ENCODE measurements around the gene XRCC4.

XRCC4 gene

DNA sequence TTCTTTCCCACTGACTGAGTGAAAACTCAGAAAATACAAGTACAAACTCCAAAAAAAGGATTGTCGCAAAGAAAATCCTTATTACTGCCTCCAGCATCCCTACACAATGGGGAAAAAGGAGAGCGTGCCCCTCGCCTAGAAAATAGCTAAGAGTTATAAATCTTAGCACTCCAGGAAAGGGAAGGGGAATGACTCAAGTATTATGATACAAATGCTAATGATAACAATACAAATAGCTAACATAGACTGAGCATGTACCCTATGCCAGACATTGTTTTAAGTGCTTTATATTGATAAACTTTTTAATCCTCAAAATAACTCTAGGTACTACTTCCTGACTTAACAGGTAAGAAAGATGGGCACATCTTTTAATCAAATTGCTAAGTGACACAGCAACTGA, 323.4 kb downstream of the XRCC4 start:
- TF ChIP-seq, protein P1, sequence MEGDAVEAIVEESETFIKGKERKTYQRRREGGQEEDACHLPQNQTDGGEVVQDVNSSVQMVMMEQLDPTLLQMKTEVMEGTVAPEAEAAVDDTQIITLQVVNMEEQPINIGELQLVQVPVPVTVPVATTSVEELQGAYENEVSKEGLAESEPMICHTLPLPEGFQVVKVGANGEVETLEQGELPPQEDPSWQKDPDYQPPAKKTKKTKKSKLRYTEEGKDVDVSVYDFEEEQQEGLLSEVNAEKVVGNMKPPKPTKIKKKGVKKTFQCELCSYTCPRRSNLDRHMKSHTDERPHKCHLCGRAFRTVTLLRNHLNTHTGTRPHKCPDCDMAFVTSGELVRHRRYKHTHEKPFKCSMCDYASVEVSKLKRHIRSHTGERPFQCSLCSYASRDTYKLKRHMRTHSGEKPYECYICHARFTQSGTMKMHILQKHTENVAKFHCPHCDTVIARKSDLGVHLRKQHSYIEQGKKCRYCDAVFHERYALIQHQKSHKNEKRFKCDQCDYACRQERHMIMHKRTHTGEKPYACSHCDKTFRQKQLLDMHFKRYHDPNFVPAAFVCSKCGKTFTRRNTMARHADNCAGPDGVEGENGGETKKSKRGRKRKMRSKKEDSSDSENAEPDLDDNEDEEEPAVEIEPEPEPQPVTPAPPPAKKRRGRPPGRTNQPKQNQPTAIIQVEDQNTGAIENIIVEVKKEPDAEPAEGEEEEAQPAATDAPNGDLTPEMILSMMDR (IDR thresholded peaks at IDR 0.05; ENCODE audit: low read depth, low read length), result no peak
- in situ Hi-C loops (cut with HindIII; ENCODE audit: low sequenced_read_pairs), result no loop called here
- H3K4me3 ChIP-seq (ENCODE audit: low read depth, low read length), result no peak overlapping the region
- DNase-seq (ENCODE audit: low read depth, low spot score), result no peak

DNA sequence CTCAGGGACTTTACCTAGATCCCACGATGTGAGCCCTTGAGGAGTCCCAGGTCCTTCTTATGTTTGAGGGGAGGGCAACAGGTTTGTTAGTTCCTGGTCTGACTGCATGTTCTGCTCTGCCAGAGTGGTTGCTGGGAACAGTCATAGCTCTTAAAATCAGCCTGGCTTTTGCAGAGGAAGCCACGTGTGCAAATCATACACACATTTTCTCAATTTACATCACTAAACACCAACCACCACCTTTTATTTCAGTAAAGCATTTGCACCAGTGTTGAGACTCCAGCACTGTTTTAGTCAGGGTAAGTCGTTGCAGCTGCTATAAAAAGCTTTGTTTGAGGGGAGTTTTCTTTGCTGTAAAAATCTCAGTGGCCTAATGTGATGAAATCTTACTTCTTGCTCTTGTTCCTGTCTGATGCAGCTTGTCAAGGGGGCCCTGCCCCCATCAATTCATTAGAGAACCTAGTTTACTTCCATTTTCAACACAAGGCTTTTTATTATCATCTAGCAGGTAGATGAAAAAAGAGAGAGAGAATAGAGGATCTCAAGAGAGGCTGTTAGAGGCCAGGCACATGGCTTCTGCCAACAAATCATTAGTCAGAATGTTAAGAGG, 323.9 kb downstream of the XRCC4 start:
- H3K4me3 ChIP-seq (ENCODE audit: low read depth, low read length), result no peak overlapping the region
- in situ Hi-C loops (cut with HindIII; ENCODE audit: low sequenced_read_pairs), result no loop called here
- TF ChIP-seq, protein P1 (IDR thresholded peaks at IDR 0.05; ENCODE audit: low read depth, low read length), result no peak
- no peak for DNase-seq (ENCODE audit: low read depth, low spot score)

DNA sequence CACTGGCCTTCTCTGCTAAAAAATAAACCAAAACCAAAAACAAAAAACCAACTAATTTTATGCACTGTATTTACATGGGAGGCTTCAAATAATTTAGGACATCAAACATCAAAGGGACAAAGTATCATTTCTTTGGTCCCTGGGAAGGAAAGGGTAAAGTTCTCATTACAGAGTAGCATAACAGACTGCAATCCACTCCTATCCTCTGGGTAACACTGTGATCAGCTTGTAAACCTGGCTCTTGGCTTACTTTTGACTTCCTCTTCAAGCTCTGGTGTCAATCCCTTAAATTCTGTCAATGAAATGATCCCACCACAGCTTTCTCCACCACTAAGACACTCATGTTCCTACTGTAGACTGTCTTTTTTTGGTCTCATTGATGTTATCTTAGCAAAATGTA, 324.4 kb downstream of the XRCC4 start:
- DNase-seq (ENCODE audit: low read depth, low spot score), result no peak
- H3K4me3 ChIP-seq (ENCODE audit: low read depth, low read length), result no peak overlapping the region
- in situ Hi-C loops (cut with HindIII; ENCODE audit: low sequenced_read_pairs), result no loop called here
- TF ChIP-seq, protein P1 (IDR thresholded peaks at IDR 0.05; ENCODE audit: low read depth, low read length), result no peak

All from astrocyte of the spinal cord (primary cell).